NCI-H510A treated with DMSO at 0.1 percent for 48 hours (cell line): Measurements from ENCODE around the gene RNF31.
"Not testable (repeated sequence)": the region's sequence is repeated elsewhere in the genome, so short reads cannot be mapped to it uniquely, and the experiment has no call there.

ENCODE experiments used
- DNase-seq: peaks from one replicate; lab custom pipeline; 2025; lab: John Stamatoyannopoulos, UW

The RNF31 gene

GRCh38 chr14:24146978-24147760, at the start of gene RNF31:
Gene RNF31, plus strand, starts transcription at chr14:24147498. Its CDS starts 201 bp downstream, at chr14:24147699.
- peak; percentile 98 for DNase-seq

GRCh38 chr14:24098229-24098926, 48.9 kb upstream of the RNF31 start:
- no peak for DNase-seq

GRCh38 chr14:24098927-24099813, 48.1 kb upstream of the RNF31 start:
- peak; percentile 71 for DNase-seq

- DNase-seq, result no peak
Observed at GRCh38 chr14:24100197-24100981, 46.9 kb upstream of the RNF31 start.

- DNase-seq, result no peak
Observed at GRCh38 chr14:24100982-24101494, 46.3 kb upstream of the RNF31 start.

GRCh38 chr14:24102357-24103048, 44.8 kb upstream of the RNF31 start:
- DNase-seq, result no peak

- DNase-seq, result no peak
Observed at GRCh38 chr14:24103451-24103850, 43.8 kb upstream of the RNF31 start.

- DNase-seq, result not testable (repeated sequence)
Observed at GRCh38 chr14:24105609-24106239, 41.6 kb upstream of the RNF31 start.

GRCh38 chr14:24106672-24107271, 40.5 kb upstream of the RNF31 start:
- DNase-seq, result no peak

- no peak for DNase-seq
Observed at GRCh38 chr14:24108336-24108874, 38.9 kb upstream of the RNF31 start.

- DNase-seq, result no peak
Observed at GRCh38 chr14:24110060-24110459, 37.2 kb upstream of the RNF31 start.

- no peak for DNase-seq
Observed at GRCh38 chr14:24110523-24110922, 36.8 kb upstream of the RNF31 start.

- DNase-seq, result no peak
Observed at GRCh38 chr14:24113379-24113800, 33.9 kb upstream of the RNF31 start.

- peak; percentile 96 for DNase-seq
Observed at GRCh38 chr14:24113801-24114531, 33.3 kb upstream of the RNF31 start.

- DNase-seq, result peak; percentile 98
Observed at GRCh38 chr14:24114532-24115421, 32.5 kb upstream of the RNF31 start, which contains the start of the genes DCAF11 and NRL. Gene DCAF11, plus strand, starts transcription at chr14:24114777. Its CDS starts 818 bp downstream, at chr14:24115595. Gene NRL, minus strand, starts transcription at chr14:24114949. Its CDS starts 32,101 bp downstream, at chr14:24082848.

GRCh38 chr14:24115422-24116127, 31.7 kb upstream of the RNF31 start:
- no peak for DNase-seq
